NT2/D1 (cell line): ENCODE data around the gene DPH3.

ENCODE experiments used
- YY1 ChIP-seq: IDR thresholded peaks from 2 replicates; pipeline ENCODE4 v1.6.1; 2011; ENCODE audit not compliant: insufficient read length, insufficient read depth
- ZNF274 ChIP-seq: IDR thresholded peaks from 2 replicates; pipeline ENCODE4 v1.6.1; 2011; ENCODE audit warnings: mild to moderate bottlenecking, low read depth, low read length

DNA sequence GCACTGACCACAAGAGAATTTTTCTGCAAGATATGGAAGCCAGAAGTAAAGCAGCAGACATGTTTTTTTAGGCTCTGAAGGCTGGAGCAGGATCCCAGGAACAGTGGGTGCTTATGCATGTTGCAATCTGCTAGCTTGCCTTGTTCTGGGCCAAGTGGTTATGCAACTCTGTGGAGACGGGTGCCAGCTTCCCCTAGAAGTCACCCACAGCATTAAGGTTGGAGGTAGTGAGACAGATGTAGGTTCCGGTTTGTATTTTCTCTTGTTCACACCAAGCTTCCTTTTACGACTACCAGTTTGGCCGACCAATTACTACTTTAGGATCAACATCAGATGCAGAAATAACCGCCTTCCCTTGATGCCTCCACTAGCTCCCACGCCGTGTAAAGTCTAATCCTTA, 11.1 kb downstream of the DPH3 start:
- TF ChIP-seq ZNF274 (no peak), YY1 (no peak)
